ENCODE results near the gene IBA57.

IBA57 gene

GRCh38 chr1:228125185-228125584 is 40.4 kb upstream of the IBA57 start:
- no peak for DNase-seq (ENCODE audit: extremely low read depth, low read depth)
- TF ChIP-seq, protein P1, sequence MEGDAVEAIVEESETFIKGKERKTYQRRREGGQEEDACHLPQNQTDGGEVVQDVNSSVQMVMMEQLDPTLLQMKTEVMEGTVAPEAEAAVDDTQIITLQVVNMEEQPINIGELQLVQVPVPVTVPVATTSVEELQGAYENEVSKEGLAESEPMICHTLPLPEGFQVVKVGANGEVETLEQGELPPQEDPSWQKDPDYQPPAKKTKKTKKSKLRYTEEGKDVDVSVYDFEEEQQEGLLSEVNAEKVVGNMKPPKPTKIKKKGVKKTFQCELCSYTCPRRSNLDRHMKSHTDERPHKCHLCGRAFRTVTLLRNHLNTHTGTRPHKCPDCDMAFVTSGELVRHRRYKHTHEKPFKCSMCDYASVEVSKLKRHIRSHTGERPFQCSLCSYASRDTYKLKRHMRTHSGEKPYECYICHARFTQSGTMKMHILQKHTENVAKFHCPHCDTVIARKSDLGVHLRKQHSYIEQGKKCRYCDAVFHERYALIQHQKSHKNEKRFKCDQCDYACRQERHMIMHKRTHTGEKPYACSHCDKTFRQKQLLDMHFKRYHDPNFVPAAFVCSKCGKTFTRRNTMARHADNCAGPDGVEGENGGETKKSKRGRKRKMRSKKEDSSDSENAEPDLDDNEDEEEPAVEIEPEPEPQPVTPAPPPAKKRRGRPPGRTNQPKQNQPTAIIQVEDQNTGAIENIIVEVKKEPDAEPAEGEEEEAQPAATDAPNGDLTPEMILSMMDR (IDR thresholded peaks at IDR 0.05; ENCODE audit: low read depth, low read length): no peak

GRCh38 chr1:228131766-228132165 is 33.8 kb upstream of the IBA57 start:
- DNase-seq (ENCODE audit: extremely low read depth, low read depth): no peak
- TF ChIP-seq, protein P1 (IDR thresholded peaks at IDR 0.05; ENCODE audit: low read depth, low read length): no peak

- TF ChIP-seq, protein P1 (IDR thresholded peaks at IDR 0.05; ENCODE audit: low read depth, low read length): no peak
- DNase-seq (ENCODE audit: extremely low read depth, low read depth): no peak
Measured at GRCh38 chr1:228134591-228134990, 31.0 kb upstream of the IBA57 start.

GRCh38 chr1:228136901-228137300 is 28.7 kb upstream of the IBA57 start:
- TF ChIP-seq, protein P1 (IDR thresholded peaks at IDR 0.05; ENCODE audit: low read depth, low read length): no peak
- DNase-seq (ENCODE audit: extremely low read depth, low read depth): no peak

DNA sequence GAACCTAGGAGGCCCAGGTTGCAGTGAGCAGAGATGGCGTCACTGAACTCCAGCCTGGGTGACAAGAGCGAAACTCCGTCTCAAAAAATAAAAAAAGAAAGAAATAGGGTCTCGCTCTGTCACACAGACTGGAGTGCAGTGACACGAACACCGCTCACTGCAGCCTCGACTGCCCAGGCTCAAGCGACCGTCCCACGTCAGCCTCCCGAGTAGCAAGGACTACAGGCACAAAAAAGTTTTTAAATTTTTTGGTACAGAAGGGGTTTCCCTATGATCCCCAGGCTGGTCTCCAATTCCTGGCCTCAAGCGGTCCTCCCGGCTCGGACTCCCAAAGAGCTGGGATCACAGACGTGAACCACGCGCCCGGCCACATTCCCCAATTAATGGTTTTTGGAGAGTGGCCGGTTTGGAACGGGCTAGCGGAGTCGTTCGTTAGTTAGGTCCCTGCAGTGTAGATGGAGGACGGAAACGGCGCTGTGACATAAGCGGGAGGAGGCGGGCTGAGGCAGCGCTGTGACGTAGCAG is 26.1 kb upstream of the IBA57 start:
- TF ChIP-seq, protein P1 (IDR thresholded peaks at IDR 0.05; ENCODE audit: low read depth, low read length): no peak
- DNase-seq (ENCODE audit: extremely low read depth, low read depth): no peak

DNA sequence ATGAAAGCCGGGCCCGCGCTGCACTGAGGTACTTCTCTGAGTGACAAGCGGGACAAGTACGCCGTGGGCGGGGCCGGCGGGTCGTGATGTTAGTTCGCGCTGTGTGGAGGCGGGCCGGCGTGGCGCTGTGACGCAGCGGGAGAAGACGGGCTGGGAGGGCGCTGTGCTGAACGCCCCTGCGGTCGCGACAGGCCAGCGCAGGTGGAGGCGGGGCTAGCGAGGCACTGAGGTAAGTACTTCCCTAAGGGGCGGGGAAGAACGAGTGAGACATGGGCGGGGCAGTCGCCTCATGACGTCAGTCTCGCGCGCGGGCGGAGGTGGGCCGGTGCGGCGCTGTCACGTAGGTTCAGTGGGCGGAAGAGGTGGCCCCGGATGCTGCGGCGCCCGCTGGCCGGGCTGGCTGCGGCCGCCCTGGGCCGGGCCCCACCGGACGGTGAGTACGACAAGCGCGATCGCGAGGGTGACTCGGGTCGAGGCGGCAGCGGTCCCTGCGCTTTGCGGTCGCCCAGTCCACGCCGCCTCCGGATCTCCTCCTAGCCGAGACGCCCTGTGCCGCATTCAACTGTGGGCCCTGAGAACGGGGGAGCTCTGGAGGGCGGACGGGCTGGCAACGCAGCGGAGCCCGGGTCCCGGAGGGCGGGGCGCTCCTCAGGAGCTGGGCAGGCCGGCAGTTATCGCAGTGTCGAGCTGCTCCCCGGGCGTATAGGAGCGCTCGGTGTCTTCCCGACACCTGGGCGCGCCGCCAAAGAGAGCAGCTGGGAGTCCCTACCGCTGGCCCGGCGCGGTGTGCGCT is 25.5 kb upstream of the IBA57 start, which contains the start of gene GUK1:
Gene GUK1, plus strand, starts transcription at position 349 of the 793 bp plus-strand sequence. Its CDS starts 24 bp downstream, at position 373.
- TF ChIP-seq, protein P1 (IDR thresholded peaks at IDR 0.05; ENCODE audit: low read depth, low read length): no peak; the same call in 1 of the 2 replicates
- peak; percentile 98 for DNase-seq (ENCODE audit: extremely low read depth, low read depth)

DNA sequence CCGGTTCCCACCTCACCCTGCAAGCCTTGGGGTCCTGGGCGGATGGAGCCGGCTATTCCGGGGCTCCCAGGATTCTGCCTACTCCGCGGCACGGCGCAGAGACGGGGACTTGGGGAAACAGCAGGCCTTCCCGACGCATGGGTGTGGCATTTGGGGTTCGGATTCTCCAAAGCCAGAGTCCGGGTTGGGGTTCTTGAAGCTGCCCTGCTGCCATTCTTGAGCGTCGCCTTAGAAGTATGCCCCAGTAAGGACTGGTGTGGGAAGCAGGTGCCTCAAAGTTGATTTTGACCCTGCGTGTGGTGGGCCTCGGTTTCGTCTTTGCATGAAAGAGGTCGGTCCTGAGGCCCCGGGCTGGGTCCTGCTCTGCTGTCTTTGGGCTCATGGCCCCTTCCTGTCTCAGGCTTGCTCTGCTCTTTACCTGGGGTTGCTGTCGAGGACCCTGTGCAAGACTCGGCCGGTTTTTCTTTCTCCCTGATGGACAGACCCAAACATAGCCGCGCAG is 24.8 kb upstream of the IBA57 start:
- TF ChIP-seq, protein P1 (IDR thresholded peaks at IDR 0.05; ENCODE audit: low read depth, low read length): no peak
- DNase-seq (ENCODE audit: extremely low read depth, low read depth): no peak

Measured in AG09319 (cell line).